Measurements from ENCODE around the gene GTPBP1. TPM values are rescaled to one million over a fixed set of nuclear protein-coding genes. Genes with fewer than 3 reads are reported as not detected.

Gene GTPBP1
- total and polyA plus RNA-seq, 2 of the 13 experiments (the other 11 are each of a cell fraction or from before 2014, with no cell fraction given): 22.3 to 27.0 TPM

GRCh38 chr22:38694049-38694448 lies 11.7 kb upstream of the GTPBP1 start (continued):
- TF ChIP-seq, protein P1, sequence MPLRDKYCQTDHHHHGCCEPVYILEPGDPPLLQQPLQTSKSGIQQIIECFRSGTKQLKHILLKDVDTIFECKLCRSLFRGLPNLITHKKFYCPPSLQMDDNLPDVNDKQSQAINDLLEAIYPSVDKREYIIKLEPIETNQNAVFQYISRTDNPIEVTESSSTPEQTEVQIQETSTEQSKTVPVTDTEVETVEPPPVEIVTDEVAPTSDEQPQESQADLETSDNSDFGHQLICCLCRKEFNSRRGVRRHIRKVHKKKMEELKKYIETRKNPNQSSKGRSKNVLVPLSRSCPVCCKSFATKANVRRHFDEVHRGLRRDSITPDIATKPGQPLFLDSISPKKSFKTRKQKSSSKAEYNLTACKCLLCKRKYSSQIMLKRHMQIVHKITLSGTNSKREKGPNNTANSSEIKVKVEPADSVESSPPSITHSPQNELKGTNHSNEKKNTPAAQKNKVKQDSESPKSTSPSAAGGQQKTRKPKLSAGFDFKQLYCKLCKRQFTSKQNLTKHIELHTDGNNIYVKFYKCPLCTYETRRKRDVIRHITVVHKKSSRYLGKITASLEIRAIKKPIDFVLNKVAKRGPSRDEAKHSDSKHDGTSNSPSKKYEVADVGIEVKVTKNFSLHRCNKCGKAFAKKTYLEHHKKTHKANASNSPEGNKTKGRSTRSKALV (CRISPR knock-in tag; IDR thresholded peaks at IDR 0.05): no peak
- no peak for TF ChIP-seq KLF6 (CRISPR knock-in tag; IDR thresholded peaks at IDR 0.05)
- 0 out of 2 replicates have a peak, but pooled peaks have one; percentile 15 for TF ChIP-seq DPF2 (CRISPR knock-in tag; IDR thresholded peaks at IDR 0.05; ENCODE audit: borderline replicate concordance, low read depth)
- no peak for TF ChIP-seq RFXANK (CRISPR knock-in tag; IDR thresholded peaks at IDR 0.05)
- TF ChIP-seq TFDP1 (CRISPR knock-in tag; IDR thresholded peaks at IDR 0.05; ENCODE audit: borderline replicate concordance): no peak
- no peak for TF ChIP-seq ZC3H13 (CRISPR knock-in tag; IDR thresholded peaks at IDR 0.05)
- TF ChIP-seq JUN (CRISPR knock-in tag; IDR thresholded peaks at IDR 0.05): no peak
- TF ChIP-seq TFE3 (CRISPR knock-in tag; IDR thresholded peaks at IDR 0.05): no peak
- TF ChIP-seq MLX (CRISPR knock-in tag; IDR thresholded peaks at IDR 0.05): no peak
- no peak for TF ChIP-seq YEATS4 (CRISPR knock-in tag; IDR thresholded peaks at IDR 0.05; ENCODE audit: borderline replicate concordance)
- TF ChIP-seq MXI1 (IDR thresholded peaks at IDR 0.05; ENCODE audit: borderline replicate concordance, low read depth, low read length): no peak
- no peak for TF ChIP-seq ZSCAN9 (CRISPR knock-in tag; IDR thresholded peaks at IDR 0.05; ENCODE audit: borderline replicate concordance)
- TF ChIP-seq ZNF530 (CRISPR knock-in tag; IDR thresholded peaks at IDR 0.05; ENCODE audit: low read depth): no peak
- TF ChIP-seq, protein P2, sequence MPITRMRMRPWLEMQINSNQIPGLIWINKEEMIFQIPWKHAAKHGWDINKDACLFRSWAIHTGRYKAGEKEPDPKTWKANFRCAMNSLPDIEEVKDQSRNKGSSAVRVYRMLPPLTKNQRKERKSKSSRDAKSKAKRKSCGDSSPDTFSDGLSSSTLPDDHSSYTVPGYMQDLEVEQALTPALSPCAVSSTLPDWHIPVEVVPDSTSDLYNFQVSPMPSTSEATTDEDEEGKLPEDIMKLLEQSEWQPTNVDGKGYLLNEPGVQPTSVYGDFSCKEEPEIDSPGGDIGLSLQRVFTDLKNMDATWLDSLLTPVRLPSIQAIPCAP (CRISPR knock-in tag; IDR thresholded peaks at IDR 0.05; ENCODE audit: low read depth): no peak
- no peak for TF ChIP-seq FIP1L1 (IDR thresholded peaks at IDR 0.05; ENCODE audit: borderline replicate concordance, insufficient read depth, low read depth, low read length)
- TF ChIP-seq DBP (CRISPR knock-in tag; IDR thresholded peaks at IDR 0.05; ENCODE audit: not compliant biosample characterization): no peak
- TF ChIP-seq, protein P3, sequence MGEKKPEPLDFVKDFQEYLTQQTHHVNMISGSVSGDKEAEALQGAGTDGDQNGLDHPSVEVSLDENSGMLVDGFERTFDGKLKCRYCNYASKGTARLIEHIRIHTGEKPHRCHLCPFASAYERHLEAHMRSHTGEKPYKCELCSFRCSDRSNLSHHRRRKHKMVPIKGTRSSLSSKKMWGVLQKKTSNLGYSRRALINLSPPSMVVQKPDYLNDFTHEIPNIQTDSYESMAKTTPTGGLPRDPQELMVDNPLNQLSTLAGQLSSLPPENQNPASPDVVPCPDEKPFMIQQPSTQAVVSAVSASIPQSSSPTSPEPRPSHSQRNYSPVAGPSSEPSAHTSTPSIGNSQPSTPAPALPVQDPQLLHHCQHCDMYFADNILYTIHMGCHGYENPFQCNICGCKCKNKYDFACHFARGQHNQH (CRISPR knock-in tag; IDR thresholded peaks at IDR 0.05): no peak
- no peak for TF ChIP-seq ZNF564 (CRISPR knock-in tag; IDR thresholded peaks at IDR 0.05)
- TF ChIP-seq SAP130 (CRISPR knock-in tag; IDR thresholded peaks at IDR 0.05; ENCODE audit: low read depth): peak; percentile 38; the same call in 1 of the 2 replicates
- peak; percentile 48; the same call in 1 of the 2 replicates for TF ChIP-seq NR2F6 (IDR thresholded peaks at IDR 0.05)
- TF ChIP-seq NR2F6 (CRISPR knock-in tag; IDR thresholded peaks at IDR 0.05): peak; percentile 44; the same call in 1 of the 2 replicates
- TF ChIP-seq DMAP1 (CRISPR knock-in tag; IDR thresholded peaks at IDR 0.05): no peak
- TF ChIP-seq PPARG (CRISPR knock-in tag; conservative IDR thresholded peaks at IDR 0.05): no peak
- TF ChIP-seq MTF2 (CRISPR knock-in tag; IDR thresholded peaks at IDR 0.05; ENCODE audit: borderline replicate concordance): no peak
